ENCODE results near the gene ZNF274.
"Not testable (repeated sequence)": the region's sequence is repeated elsewhere in the genome, so short reads cannot be mapped to it uniquely, and the experiment has no call there.

Gene ZNF274

GRCh38 chr19:58182989-58183816 lies at the start of gene ZNF274:
TSS of gene ZNF274 (plus strand) at chr19:58183061. CDS start at chr19:58183966, 905 bp downstream.
- FAIRE-seq (peak; percentile 79), DNase-seq (ENCODE audit: low spot score) (peak; percentile 96)

GRCh38 chr19:58134244-58134643 lies 48.6 kb upstream of the ZNF274 start:
- FAIRE-seq: no peak
- no peak for DNase-seq (ENCODE audit: low spot score)

GRCh38 chr19:58145849-58146248 lies 37.0 kb upstream of the ZNF274 start:
- FAIRE-seq (no peak), DNase-seq (ENCODE audit: low spot score) (no peak)

GRCh38 chr19:58147475-58147874 lies 35.4 kb upstream of the ZNF274 start:
- not testable (repeated sequence) for FAIRE-seq

GRCh38 chr19:58150328-58150921 lies 32.4 kb upstream of the ZNF274 start, which contains the start of gene ZNF329:
TSS of gene ZNF329 (minus strand) at chr19:58150789. CDS start at chr19:58129503, 21,286 bp downstream.
- DNase-seq (ENCODE audit: low spot score) (peak; percentile 95), FAIRE-seq (no peak)

More at GRCh38 chr19:58147475-58147874, 35.4 kb upstream of the ZNF274 start:
- not testable (repeated sequence) for DNase-seq (ENCODE audit: low spot score)

GRCh38 chr19:58153386-58153785 lies 29.5 kb upstream of the ZNF274 start:
- FAIRE-seq (no peak), DNase-seq (ENCODE audit: low spot score) (no peak)

- DNase-seq (ENCODE audit: low spot score) (peak; percentile 14), FAIRE-seq (no peak)
These were observed 28.6 kb upstream of the ZNF274 start for GRCh38 chr19:58154287-58154678.

GRCh38 chr19:58154679-58155648 lies 27.9 kb upstream of the ZNF274 start:
- DNase-seq (ENCODE audit: low spot score) (peak; percentile 91), FAIRE-seq (peak; percentile 92)

GRCh38 chr19:58157045-58157728 lies 25.7 kb upstream of the ZNF274 start:
- DNase-seq (ENCODE audit: low spot score): no peak
- FAIRE-seq: no peak

- no peak for FAIRE-seq
- DNase-seq (ENCODE audit: low spot score): no peak
These were observed 16.6 kb upstream of the ZNF274 start for GRCh38 chr19:58166268-58166667.

- DNase-seq (ENCODE audit: low spot score): no peak
- FAIRE-seq: no peak
These were observed 16.1 kb upstream of the ZNF274 start for GRCh38 chr19:58166708-58167280.

- FAIRE-seq: no peak
- peak; percentile 35 for DNase-seq (ENCODE audit: low spot score)
These were observed 12.0 kb upstream of the ZNF274 start for GRCh38 chr19:58170860-58171259.

GRCh38 chr19:58181902-58182576 lies 822 bp upstream of the ZNF274 start:
- peak; percentile 36 for DNase-seq (ENCODE audit: low spot score)
- FAIRE-seq: no peak

- FAIRE-seq (no peak), DNase-seq (ENCODE audit: low spot score) (no peak)
These were observed 278 bp upstream of the ZNF274 start for GRCh38 chr19:58182577-58182988.

GRCh38 chr19:58183817-58184215 lies 955 bp downstream of the ZNF274 start:
- DNase-seq (ENCODE audit: low spot score): no peak
- peak; percentile 23 for FAIRE-seq

- DNase-seq (ENCODE audit: low spot score) (no peak), FAIRE-seq (no peak)
These were observed 14.2 kb downstream of the ZNF274 start for GRCh38 chr19:58196901-58197616.

- no peak for DNase-seq (ENCODE audit: low spot score)
- FAIRE-seq: no peak
These were observed 21.1 kb downstream of the ZNF274 start for GRCh38 chr19:58203814-58204475.

- DNase-seq (ENCODE audit: low spot score): no peak
- FAIRE-seq: no peak
These were observed 21.7 kb downstream of the ZNF274 start for GRCh38 chr19:58204566-58204965.

GRCh38 chr19:58209577-58209976 lies 26.7 kb downstream of the ZNF274 start:
- FAIRE-seq (no peak), DNase-seq (ENCODE audit: low spot score) (no peak)
